Esophagus muscularis mucosa (tissue), 4 donors: Measurements from ENCODE around the gene DAB2IP.

Source experiments
- CTCF ChIP-seq, 3 experiments: fragments of 200-600 bp in 2 of 3; fragments of 450-650 bp in 1 of 3; sonication (generic) in 2 of 3; IDR thresholded peaks; one replicate each; pipeline ENCODE4 v1.5.1; 2017 to 2019; ENCODE audit warnings: antibody characterized with exemption in 3 of 3, mild to moderate bottlenecking in 2 of 3, moderate library complexity in 1 of 3
- EP300 ChIP-seq: sonication (generic); formaldehyde crosslinking; IDR thresholded peaks from one replicate; pipeline ENCODE4 v1.6.1; 2017; ENCODE audit warnings: antibody characterized with exemption
- POLR2AphosphoS5 ChIP-seq, 2 donors: sonication (generic); formaldehyde crosslinking; IDR thresholded peaks; one replicate each; pipeline ENCODE4 v1.6.1; 2017; ENCODE audit warnings: antibody characterized with exemption in 2 of 2

- TF ChIP-seq POLR2AphosphoS5 (IDR thresholded peaks at IDR 0.05) = peak; percentile 50 to 85
- no peak for TF ChIP-seq EP300
- TF ChIP-seq CTCF (IDR thresholded peaks at IDR 0.05) = no peak
Observed at GRCh38 chr9:121735793-121736770, 84.6 kb downstream of the DAB2IP start.
